HG03108 (cell line): ENCODE results near the gene CPA2.
"Not testable (repeated sequence)": the region's sequence is repeated elsewhere in the genome, so short reads cannot be mapped to it uniquely, and the experiment has no call there.

ENCODE experiments used
- ATAC-seq: cut with Tn5 transposase; IDR thresholded peaks from one replicate; pipeline ENCODE4 v1.9.1; 2021; ENCODE audit warnings: moderate library complexity; ENCODE audit not compliant: unreplicated experiment

The CPA2 gene

GRCh38 chr7:130304878-130305277 lies 38.2 kb downstream of the CPA2 start:
- no peak for ATAC-seq

- ATAC-seq: no peak
Observed at GRCh38 chr7:130305433-130306042, 38.9 kb downstream of the CPA2 start.

- ATAC-seq: no peak
Observed at GRCh38 chr7:130309986-130310385, 43.3 kb downstream of the CPA2 start.

- no peak for ATAC-seq
Observed at GRCh38 chr7:130314305-130314704, 47.6 kb downstream of the CPA2 start.

- ATAC-seq: no peak
Observed at GRCh38 chr7:130319541-130319940, 52.9 kb downstream of the CPA2 start.

- not testable (repeated sequence) for ATAC-seq
Observed at GRCh38 chr7:130321542-130322229, 55.0 kb downstream of the CPA2 start.

GRCh38 chr7:130322615-130323014 lies 56.0 kb downstream of the CPA2 start:
- no peak for ATAC-seq

GRCh38 chr7:130324306-130324943 lies 57.8 kb downstream of the CPA2 start:
- ATAC-seq: no peak

- no peak for ATAC-seq
Observed at GRCh38 chr7:130329681-130330080, 63.0 kb downstream of the CPA2 start.

- ATAC-seq: no peak
Observed at GRCh38 chr7:130332259-130333053, 65.8 kb downstream of the CPA2 start.

- ATAC-seq: no peak
Observed at GRCh38 chr7:130333832-130334231, 67.2 kb downstream of the CPA2 start.

GRCh38 chr7:130334274-130334673 lies 67.6 kb downstream of the CPA2 start:
- no peak for ATAC-seq

- ATAC-seq: no peak
Observed at GRCh38 chr7:130337410-130337971, 70.8 kb downstream of the CPA2 start.

GRCh38 chr7:130338233-130338632 lies 71.6 kb downstream of the CPA2 start:
- no peak for ATAC-seq
